NCI-H1417 treated with DMSO at 0.1 percent for 48 hours (cell line): ENCODE data around the gene MYO3A.
"Not testable (repeated sequence)": the region's sequence is repeated elsewhere in the genome, so short reads cannot be mapped to it uniquely, and the experiment has no call there.

Experiments used
- DNase-seq: peaks from one replicate; lab custom pipeline; 2025; lab: John Stamatoyannopoulos, UW

Gene MYO3A

DNA sequence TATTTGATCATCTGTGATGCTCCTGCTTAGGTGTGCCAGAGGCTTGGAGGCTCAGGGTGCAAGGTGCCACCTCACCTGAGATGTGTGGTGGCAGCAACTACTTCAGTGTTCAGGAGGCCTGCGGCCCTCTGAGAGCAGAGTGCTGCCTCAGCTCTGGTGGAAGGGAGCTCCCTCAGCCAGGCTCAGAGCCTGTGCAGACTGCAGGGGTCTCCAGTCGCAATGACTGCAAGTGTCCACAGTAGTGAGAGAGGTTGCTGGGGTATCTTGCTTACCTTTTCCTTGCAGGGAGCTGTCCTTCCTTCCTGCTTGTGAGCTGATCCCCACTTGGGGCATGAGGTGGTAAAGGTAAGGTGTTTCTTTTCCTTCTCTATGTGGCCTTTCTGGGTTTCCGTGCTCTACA lies 151.5 kb downstream of the MYO3A start:
- no peak for DNase-seq

DNA sequence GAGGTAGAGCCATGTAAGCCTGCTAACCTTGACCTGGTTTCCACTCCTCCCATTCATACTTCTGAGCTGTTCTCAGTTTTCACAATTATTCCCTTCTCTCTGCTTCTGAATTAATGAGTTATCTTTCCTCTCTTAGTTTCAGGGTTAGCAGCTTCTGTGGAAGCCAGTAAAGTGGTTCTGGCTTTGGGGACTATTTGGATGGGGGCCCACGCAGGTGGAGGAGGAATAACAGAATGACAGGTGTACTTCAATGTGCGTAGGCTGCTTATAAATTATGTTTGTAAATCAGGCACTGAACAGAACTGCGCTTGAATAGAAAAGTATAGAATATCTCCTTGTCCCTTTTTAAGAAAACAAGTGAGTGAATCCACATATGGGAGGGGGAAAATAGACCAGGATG lies 153.6 kb downstream of the MYO3A start:
- DNase-seq, result no peak

DNA sequence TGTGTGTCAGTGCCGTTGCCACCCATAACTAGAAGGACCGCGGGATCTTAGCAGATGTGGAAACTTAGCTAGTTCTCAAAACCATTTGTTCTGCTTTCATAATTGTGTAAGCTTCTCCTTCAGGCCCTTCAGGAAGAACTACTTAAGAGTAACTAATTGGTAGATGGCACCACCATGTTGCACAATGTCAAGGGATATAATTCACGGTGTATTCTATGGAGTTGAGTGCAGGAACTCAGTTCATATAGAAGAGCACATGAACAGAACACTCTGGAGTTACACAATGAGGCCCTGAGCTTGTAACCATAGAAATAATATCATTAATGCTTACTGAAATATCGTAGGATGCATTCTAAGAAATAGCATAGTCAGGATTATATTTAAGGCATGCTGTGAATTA lies 156.0 kb downstream of the MYO3A start:
- DNase-seq, result no peak

DNA sequence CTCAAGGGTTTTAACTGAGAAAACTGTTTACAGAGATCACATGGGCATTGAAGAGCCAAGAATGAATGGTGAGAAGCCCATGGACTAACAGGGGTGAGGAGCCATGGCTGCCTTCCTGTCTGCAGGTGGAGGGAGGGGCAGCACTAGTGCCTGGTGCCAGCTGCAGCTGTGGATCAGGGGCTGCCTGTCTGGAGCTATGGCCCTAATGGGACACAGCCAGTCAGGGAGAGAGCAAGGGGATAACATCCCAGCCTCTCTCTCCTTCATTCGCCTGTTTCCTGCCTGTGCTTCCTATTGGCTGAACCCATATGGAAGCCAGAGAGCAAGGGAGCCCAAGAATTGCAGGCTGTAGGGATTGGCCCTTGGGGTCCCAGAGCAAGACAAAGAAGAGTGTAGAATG lies 156.7 kb downstream of the MYO3A start:
- no peak for DNase-seq

DNA sequence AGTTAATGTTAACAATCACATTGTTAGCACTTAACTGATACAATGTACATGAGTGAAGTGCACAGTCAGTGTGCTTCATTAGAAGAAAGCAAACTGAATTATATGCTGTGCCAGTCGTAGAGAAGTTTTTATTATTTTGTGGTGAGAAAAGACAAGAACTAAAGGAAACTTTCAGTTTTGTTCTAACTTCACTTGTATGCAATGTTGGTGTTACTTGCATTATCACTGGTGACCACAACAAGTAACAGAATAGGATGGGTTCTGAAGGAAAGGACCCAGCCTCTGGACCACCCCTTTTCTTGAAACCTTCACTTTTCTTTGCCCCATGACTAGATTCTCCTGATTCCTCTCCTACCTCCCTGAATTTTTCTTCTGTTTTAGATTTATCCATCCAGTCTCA lies 159.2 kb downstream of the MYO3A start:
- DNase-seq, result no peak

DNA sequence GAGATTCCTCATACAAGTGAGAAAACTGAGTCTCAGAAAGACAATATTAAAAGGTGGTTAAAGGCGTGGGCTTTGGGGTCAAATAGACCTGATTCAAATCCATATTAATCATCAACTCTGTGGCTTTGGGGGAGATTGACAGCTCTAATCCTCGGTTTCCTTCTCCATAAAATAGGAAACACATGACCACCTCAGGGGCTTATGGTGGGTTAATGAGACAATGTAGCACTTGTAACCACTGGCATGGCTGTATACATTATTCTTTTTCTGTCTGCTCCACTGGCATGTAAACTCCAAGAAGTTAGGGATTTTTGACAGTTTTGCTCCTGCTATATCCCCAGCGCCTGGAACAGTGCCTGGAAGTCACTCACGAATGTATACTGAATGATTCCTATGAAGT lies 161.8 kb downstream of the MYO3A start:
- DNase-seq, result no peak

DNA sequence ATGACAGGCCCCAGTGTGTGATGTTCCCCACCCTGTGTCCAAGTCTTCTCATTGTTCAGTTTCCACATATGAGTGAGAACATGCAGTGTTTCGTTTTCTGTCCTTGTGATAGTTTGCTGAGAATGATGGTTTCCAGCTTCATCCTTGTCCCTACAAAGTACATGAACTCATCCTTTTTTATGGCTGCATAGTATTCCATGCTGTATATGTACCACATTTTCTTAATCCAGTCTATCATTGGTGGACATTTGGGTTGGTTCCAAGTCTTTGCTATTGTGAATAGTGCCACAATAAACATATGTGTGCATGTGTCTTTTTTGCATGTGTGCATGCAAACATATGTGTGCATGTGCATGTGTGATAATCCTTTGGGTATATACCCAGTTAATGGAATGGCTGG lies 163.5 kb downstream of the MYO3A start:
- not testable (repeated sequence) for DNase-seq

DNA sequence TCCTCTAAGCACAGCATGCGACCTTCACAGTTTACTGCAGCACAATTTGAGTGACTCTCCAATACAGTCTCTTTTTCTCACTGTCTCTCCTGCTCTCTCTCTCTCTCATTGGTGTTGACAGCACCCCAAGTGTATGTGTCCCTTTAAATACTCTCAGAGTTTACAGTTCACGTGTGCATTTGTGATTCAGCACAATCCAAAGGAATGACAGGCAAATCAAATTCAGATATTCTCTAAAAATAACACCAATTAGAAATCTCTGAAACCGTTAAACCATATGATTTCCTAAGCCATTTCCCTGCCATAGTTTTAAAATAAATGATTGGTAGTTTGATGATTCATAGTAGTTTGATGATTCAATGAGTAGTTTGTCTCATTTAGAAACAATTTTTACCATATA lies 178.5 kb downstream of the MYO3A start:
- no peak for DNase-seq

DNA sequence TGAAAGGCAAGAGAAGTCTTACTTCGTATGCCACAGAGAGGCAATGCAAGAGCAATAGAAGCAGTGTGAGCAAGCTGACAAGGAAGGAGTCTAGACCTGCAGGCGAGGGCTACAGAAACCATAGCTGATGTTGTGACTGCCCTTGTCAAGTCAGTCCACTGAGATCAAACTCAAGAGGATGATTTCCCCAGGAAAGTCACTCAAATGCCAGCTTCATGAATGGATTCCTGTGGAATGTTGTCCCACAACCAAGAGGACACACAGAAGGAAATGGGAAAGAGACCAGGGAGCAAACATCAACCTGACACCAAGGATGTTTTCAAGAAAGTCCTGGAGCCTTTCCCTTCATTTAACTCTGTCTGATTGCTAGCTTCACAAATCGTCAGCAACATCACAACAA lies 204.6 kb downstream of the MYO3A start:
- no peak for DNase-seq

DNA sequence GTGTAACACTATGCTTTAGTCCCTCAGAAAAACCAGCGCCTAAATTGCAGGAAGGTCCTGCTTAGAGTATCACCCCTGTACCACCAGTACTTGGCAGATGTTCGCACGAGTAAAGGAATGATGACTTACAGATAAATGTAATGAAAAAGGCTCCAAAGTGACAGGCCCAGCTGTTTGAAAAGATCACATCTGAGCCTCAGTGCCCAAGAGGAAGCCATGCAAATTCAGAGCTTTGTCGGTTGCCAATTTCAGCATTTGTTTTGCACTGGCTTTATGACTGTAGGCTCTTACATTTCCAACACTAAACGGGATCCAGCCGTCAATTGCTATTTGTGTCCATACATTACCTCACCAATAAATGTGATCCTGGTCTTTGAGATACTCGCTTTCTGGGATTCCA lies 222.0 kb downstream of the MYO3A start:
- DNase-seq, result no peak

DNA sequence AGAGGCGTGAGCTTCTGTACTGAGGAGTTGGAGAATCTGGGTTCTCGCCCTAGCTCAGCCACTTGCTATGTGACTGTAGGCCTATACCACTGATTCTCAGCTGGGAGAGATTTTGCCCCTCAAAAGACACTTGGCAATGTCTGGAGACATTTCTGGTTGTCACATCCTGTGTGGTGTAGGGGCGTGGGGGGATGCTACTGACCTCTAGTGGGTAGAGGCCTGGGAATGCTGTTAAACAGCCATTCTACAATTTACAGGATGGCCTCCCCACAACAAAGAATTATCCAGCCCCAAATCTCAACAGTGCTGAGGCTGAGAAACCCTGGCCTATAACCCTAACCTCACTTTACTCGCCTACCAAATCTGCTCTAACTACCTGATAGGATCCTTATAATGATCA lies 223.7 kb downstream of the MYO3A start:
- no peak for DNase-seq

DNA sequence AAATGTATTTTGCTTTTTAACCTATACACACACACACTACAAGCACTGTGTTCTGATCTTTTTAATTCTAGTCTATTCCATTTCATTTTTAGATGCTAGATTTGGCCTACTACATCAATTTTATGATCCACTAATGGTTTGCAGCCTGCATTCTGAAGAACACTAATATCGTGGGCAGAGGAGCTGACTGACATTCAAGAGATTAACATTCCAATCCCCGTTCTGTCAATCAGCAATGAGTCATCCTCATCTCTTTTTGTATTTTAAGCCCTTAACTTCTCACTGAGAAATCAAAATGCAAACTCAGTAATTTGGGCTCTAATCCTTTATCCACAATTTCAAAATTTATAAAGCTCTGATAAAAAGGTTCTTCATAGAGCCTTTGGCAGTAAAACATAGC lies 235.4 kb downstream of the MYO3A start:
- DNase-seq, result no peak

DNA sequence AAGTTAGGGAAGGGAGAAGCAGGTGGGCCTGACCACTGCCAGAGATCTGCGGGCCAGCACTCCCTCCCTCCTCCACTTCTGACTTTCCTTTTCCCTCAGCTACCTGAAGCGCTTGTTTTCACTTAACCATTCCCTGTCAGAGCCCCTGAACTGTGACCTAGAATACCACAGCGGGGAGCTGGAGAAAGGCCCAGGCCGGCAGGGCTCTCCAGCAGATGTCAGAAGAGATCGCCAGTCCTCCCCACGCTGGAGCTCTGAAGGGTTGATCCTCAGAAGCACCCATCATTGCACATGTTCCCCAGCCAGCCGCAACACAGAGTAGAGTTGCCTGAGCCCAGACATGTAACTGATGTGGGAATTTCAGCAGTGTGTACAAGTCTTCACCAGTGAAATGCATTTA lies 238.1 kb downstream of the MYO3A start:
- no peak for DNase-seq

DNA sequence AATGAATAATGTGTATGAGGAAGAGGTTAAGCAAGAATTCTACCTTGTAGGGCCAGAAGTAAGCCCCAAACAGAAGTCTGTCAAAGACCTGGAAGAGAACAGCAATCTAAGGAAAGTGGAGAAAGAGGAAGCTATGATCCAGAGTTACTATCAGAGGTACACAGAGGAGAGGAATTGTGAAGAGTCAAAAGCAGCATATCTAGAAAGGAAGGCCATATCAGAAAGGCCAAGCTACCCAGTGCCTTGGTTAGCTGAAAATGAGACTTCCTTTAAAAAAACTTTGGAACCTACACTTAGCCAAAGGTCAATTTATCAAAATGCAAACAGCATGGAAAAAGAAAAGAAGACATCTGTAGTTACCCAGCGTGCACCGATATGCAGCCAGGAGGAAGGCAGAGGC lies 239.8 kb downstream of the MYO3A start:
- DNase-seq, result no peak

DNA sequence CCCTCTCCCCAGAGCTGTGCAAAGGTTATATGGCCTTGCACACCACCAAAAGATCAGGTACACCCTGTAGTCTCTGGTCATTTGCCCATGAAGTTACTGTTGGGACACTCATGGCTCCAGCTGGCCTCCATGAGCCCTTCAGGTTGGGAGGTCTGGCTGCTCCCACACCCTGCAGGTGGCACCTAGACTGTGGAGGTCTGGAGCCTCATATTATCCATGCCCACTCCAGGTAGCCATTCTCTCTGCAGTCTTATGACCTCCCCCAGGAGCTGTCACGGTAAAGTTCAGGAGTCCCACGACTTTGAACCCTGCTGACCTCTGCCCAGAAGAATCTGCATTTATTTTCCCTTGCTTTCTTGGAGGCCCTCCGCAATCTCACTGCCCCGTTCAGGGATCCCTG lies 243.3 kb downstream of the MYO3A start:
- DNase-seq, result no peak

DNA sequence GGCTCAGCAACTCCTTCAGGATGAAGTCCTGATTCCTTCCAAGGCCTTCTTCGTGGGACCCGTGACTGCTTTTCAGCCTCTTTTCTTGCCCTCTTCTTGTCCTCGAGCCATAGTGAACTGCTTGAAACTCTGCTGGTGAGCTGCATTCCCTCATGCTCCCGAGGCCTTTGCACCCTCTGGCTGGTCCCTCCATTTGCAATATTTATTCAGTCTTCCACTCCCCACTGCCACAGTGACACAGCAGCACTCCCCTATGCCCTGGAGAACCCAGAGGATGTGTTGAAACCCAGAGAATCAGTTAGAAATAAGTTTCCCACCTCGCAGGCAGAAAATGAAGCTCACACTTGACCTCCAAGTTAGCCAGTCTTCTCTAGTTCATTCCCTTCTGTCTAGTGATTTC lies 260.2 kb downstream of the MYO3A start:
- no peak for DNase-seq

DNA sequence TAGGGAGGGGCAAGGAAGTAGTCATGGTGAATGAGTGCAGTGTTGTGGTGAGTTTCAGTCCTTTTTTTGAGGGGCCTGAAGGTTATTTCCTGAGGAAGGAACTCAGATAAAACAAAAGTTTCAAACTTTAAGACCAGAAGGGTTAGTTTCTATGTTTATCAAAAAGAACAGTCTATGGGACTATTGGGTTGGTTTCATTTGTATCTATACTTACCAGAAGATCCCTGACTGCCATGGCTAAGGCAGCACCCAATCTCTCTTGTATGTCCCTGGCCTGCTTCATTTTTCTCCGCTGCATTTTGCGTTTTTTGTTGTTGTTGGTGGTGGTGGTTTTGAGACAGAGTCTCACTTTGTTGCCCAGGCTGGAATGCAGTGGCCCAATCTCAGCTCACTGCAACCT lies 263.2 kb downstream of the MYO3A start:
- no peak for DNase-seq

DNA sequence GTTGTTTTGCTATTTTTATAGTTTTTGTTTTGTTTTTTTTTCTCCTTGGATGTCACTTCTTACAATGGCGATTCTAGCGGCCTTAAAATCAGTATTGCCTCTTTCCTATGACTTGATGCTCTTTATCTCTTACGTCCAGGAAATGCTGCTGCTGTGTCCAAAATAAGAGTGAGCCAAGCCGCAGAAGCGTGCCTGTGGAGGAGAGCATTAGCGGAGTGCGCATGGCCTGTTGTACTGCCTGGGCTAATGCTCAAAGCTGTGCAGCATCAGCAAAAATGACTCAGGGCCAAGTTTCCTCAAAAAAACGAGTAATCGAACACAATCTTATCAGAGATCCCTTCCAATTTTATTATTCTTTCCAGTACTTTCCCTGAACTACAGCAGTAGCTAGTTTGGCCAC lies 264.1 kb downstream of the MYO3A start:
- no peak for DNase-seq

DNA sequence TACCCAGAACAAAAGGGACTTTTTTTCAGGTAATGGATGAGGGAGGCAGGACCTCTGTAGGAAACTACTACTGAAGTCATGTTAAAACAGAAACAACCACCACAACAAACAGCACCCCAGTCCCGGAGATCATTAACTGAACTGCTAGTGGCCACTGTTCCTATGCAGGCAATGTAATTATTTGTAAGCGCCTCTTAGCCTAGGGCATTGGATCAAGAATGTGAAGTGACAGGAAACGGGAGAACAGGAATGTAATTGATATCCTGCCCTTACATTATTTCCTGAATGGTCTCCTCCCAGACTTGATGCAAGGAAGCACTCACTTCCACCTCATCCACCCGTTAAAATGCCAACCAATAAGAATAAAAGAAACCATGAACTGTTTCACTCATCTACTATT lies 265.8 kb downstream of the MYO3A start:
- DNase-seq, result peak; percentile 6

DNA sequence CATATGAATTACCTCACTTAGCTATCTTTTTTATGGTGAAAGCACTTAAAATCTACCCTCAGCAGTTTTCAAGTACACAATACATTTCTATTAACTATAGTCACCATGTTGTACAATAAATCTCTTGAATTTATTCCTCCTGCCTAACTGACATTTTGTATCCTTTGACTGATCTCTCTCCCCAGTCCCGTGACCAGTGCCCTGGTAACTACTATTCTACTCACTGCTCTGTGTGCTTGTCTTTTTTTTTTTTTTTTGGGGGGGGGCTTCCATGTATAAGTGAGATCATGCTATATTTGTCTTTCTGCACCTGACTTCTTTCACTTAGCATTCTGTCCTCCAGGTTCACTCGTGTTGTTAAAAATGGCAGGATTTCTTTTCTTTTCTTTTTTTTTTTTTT lies 271.2 kb downstream of the MYO3A start:
- DNase-seq, result no peak

DNA sequence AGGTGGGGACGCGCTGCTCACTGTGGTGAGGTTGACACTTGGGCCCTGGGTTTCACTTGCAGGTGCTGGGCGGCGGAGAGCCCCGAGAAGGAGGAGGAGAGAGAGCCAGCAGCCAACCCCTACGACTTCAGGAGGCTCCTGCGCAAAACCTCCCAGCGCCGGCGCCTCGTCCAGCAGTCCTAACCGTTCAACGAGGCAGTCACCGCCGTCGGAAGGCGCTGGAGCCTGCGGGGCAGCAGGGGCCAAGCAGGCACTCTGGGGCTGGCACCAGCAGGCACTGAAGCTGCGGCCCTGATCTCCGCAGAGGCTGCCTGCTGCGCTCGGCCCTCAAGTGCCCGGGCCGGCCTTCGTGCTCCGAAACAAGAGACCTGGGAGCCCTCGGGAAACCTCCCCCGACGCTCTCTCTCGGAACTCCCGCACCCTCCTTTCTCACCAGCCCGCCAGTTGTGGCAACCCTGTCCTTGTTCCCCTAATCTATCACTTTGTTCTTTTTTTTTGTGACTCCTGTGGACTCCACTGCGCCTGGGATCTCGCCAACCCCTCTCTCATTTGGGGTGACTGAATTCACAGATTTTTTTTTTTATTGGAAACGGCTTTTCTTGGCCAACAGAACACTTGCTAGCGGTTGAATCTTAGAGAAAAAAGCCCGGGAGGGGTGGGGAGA lies 277.9 kb downstream of the MYO3A start:
- no peak for DNase-seq

DNA sequence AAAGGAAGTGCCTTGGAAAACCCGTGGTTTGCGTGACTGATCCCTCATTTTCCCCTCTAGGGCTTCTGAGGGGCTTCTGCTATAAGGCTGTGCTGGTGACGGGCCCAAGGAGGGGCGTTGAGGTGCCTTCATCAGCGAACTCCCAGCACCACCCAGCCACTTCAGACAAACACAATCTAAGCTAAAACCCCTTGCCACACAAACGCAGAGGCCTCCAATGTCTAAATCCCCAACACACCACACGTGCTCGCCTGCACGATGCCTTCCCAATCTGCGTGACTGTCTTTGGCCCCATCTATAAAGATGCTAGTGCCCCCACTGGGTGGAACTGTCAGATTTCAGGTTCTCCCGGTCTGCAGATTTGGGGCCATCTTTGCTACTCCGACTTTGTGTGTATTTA lies 278.5 kb downstream of the MYO3A start:
- no peak for DNase-seq

DNA sequence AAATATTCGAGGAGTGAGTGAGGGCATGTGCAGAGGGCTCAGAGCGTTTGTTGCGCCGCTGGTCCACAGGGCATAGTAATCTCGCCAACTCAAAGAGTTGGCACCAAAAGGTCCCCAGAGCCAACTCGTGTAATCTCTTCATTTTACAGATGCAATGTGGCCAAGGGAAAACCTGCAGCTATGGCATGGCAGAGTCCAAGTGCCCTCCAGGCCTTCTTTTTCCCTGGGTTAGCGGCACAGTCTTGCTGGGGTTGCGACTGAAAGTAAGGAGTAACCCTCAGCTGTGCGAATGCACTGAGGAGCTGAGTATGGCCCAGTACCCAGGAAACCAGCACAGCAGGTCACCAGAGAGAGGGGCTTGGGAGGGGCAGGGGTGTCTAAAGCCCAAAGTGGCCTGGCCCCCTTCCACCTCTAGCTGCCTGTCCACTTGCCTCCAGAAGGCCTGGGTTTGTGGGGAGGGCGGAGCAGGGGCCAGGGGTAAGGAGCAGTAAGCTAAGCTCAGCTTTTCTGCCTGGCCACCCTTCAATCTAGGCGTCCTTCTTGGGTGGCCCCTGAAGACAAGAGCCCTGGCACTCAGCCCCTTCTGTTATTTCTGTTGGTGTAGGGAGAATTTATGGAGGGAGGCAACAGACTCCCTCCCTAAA lies 279.2 kb downstream of the MYO3A start:
- no peak for DNase-seq

DNA sequence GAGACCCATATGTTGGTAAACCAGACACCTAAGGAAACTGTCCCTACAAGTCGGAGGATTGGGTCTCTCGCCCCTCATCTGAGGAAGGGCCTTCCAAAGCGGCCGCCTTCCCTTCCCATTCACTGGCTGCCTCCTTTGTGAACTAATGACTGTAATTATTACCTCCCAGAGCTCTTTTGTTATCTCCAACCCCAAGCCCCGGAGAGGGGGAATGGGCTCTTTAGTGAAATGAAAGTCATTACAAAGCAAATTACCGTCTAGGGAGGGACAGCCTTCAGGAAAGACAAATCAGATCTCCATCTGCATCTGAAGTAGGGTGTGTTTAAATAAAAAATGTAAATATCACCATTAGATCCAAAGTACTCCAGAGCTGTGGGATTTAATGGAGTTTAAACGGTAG lies 280.0 kb downstream of the MYO3A start:
- DNase-seq, result peak; percentile 81
